ENCODE results near the gene ENTR1.

The ENTR1 gene, protein sequence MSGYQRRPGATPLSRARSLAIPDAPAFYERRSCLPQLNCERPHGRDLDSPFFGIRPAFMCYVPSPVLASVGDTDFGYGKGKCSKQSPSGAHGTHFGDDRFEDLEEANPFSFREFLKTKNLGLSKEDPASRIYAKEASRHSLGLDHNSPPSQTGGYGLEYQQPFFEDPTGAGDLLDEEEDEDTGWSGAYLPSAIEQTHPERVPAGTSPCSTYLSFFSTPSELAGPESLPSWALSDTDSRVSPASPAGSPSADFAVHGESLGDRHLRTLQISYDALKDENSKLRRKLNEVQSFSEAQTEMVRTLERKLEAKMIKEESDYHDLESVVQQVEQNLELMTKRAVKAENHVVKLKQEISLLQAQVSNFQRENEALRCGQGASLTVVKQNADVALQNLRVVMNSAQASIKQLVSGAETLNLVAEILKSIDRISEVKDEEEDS

DNA sequence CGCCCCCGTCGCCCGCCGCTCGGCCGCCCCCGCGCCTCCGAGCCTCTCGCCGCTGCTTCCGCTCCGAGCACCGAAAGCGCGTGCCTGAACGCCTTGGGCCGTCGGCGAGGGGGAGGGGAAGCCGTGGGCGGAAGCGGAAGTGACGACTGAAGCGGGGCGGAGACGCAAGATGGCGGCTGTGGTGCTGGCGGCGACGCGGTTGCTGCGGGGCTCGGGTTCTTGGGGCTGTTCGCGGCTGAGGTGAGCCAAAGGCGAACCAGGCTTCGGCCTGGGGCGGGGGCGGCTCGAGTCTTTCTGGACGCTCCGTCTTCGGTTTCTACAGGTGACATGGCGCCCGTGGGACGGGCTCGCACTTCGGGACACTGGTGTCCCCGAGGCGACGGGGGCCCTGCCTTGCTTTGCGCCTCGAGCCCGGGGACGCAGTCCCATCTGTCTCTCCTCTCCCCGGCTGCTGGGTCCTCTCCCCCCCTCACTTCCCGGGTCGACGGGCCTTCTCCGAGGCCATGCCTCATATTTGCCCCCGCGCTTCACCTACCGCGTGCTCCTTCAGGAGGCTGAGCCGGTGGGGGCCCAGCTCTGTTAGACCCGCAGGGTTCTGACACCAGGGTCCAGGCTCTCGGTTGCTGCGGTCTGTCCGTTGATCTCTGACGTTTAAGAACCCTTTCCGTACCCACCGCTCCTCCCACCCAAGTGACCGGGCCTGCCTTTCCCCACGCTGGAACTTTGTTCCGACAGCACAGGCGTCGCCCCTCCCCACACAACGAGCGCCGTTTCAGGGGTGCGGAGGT is at the start of gene ENTR1, which contains the start of gene PMPCA:
TSS of gene ENTR1 (minus strand) at position 115 of the 788 bp plus-strand sequence. CDS start 217 bp downstream, outside the sequence.
TSS of gene PMPCA (plus strand) at position 159 of the 788 bp plus-strand sequence. CDS start at position 170, 11 bp downstream.
- peak; percentile 98 to 99 for DNase-seq

DNA sequence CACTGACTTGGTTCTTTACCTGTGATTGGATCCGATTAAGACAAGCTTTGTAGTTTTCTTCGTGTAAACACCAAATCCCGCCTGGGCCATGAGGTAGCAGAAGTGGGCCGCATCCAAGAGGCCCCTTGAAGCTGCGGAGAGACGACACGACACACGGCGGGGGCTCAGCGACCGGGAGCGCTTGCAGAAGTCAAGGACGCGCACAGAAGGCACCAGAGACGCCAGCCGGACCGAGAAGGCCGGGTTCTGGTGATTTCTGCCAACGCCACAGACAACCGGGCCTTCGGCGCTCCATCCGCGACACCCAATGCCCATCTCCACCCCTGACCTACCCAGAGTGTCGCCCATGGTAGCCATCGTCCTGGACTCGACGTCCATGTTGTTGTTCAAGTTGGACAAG is 49.0 kb upstream of the ENTR1 start:
- DNase-seq, result no peak

DNA sequence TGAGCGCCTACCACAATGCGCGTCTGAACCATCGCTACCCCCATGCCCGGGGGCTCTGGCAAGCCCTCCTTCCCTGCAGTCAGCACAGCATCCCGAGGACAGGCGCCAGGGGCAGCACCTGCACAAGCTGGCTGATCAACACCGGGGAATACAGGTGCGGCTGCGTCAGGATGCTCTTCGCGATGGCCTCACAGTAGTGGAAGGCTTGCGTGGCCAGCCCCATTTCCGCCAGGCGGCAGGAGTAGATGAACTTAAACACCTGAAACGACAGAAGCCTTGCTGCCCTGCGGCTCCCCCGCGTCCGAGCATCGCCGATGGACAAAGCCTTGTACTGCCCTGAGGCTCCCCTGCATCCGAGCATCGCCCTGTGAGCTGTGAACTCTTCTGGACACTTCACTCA is 46.9 kb upstream of the ENTR1 start:
- no peak for DNase-seq

DNA sequence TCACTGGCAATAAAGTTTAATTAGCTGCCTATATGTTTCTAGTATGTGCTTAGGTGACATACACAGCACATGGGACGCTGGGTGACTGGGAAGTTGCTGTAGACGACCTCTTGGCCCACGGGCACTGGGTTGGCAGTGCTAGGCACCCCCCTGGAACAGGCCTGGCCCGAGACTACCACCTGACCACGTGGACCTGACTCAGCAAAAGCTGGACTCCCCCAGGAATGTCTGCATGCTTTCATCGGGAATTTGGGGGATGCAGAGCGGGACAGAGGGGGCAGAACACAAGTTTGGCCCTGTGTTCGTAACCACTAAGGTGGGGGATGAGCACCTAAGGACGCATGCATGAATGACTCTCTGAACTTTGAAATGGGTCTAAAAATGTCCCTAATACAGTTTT is 45.8 kb upstream of the ENTR1 start:
- no peak for DNase-seq

DNA sequence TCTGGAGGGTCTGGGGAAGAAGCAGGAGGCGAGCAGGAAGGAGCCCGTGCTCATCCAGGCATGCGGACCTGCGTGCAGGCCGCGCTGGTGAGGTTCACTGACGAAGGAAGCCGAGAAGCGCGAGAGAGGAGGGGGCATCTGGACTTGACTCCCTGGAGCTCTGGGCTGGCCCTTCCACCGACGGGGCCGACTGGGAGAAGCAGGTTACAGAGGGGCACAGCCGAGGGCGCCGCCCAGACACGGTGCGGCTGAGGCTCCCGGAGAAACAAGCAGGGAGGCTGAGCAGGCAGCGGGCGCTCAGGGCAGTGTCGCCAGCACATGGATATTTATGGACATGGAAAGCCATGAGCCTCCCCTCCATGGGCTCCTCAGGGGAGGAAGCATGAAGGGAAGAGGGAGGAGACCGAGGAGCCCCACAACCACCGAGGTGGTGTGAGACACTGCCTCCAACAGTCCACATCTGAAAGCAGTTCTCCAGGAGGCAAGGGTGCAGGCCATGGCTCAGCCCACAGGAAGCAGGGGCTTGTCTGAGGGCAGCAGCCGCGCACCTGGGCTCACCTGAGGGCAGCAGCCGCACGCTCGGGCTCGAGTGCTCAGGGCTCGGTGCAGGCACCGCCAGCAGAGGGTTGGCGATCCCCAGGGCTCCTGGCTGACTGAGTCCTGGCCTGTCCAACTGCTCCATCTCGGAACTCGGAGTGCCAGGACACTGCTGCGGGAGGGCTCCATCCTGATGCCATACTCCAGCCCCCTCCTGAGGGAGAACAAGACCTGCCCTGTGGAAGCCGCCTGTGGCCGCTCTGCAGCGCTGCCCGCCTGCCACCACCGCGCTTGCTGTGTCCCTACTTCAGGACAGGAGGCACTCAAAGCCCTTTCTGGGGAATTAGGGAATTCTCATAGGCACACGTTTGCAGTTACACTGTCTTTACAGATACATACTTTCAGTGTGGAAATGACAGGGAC is 44.9 kb upstream of the ENTR1 start:
- DNase-seq, result no peak

DNA sequence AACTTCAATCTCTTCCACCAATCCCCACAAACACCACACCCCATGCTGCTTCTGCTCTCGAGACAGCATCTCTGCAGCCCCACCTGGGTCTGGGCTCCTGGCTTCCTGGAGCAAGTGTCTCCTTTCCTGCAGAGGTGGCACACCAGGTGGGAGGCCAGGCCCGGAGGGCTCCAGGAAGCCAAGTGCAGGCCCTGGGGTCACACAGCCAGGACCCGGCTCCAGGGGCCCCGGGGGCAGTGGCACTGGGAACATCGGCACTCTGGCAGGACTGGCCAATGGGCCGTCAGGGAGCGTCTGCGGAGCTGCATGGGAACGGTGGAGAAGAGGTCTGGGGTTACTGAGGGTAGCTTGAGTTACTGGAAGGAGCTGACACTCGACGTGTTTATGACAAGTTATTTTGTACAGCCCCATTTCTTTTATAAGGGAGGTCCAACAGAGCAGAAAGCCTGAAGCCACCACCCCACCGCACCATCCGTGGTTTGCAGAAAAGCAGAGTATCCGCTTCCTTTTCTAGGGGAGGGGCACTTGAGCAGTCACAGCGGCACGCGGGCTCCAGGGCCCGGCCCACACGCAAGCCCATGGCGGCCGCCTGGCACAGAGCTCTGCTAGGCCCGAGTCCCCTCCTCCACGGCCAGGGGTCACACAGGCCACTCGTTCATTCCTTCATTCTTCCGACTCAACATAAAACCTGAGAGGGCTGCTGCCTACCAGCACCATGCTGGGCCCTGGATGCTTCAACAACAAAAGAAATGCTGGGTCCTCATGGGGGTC is 43.8 kb upstream of the ENTR1 start:
- no peak for DNase-seq

DNA sequence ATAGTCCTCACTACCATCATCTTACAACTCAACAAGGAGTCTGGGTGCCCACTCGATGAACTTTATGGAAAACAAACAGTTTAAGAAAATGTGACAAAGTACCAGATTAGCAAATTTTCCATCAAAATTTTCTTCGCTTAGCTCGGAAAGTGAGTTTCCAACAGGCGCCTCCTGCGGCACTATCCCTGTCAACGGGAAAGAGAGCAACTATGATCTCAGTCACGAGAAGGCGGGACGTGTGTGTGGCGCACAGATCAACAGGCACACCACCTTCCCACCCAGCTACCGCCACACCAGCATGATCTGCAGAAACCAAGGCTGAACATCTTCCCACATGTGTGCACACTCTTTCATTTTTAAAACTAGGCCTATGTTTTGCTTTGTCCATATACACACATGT is 42.9 kb upstream of the ENTR1 start:
- DNase-seq, result no peak

DNA sequence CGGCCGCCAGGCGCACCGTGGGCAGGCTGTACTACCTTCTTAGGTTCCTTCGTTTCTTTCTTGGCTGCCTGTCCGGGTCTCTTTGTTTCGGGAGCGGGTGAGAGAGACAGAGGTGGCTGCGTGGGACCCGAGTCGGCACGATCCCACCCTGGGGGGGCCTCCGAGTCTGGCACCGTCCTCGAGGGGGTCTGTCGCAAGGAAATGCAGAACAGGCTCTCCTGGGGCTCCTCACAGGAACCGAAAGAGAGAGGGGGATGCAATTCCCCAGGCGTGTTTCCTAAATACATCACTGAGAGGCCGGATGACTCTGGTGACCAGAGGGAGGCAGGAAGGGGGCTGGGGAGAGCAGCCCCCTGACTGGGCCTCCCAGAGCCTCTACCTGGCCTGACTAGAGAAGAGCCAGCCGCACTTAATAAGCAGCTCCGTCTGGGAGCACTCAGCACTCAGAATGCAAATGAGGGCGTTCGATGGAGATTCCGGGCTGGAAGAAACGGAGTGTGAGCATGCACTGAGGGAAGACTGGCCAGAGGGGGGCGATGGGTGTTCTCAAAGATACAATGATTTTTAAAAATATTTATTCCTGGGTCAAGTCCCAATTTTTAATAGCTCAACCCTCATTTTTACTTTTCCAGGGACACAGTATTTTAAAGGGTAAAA is 40.9 kb upstream of the ENTR1 start:
- no peak for DNase-seq

DNA sequence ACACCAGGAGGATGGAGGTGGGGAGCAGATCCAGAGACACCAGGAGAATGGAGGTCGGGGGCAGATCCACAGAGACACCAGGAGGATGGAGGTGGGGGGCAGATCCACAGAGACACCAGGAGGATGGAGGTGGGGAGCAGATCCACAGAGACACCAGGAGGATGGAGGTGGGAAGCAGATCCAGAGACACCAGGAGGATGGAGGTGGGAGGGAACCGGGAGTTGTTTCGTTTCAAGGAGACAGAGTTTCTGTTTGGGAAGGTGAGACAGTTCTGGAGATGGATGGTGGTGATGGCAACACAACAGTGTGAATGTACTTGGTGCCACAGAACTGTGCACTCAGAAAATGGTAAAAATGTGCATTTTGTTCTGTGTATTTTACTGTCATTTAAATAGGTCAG is 38.2 kb upstream of the ENTR1 start:
- DNase-seq, result no peak

DNA sequence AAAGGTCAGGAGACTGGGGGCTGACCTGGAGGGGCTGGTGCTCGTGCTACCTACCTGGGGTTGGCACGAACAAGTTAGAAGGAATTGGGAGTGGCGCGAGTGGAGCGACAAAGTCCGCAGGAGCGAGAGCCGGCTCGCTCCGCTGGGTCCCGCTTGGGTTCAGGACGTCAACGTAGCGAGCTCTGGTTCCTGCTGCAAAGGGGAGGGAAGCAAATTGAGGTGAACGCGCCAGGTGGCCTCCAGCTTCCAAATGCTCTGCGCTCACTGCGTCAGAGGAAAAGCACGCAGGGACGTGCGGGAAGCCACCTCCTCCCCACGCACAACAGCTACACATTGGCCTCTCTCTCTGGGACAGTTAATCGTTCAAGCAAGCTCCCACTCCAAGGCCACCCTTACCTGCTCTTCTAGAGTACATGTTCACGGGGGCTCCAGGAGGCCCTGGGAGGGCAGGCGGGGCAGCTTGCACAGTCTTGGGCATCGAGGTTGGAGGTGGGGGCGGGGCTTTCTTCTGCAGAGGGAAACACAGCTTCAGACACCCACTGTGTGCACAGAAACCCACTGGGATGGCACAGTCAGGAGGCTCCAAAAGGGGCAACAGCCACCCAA is 36.9 kb upstream of the ENTR1 start:
- DNase-seq, result no peak

DNA sequence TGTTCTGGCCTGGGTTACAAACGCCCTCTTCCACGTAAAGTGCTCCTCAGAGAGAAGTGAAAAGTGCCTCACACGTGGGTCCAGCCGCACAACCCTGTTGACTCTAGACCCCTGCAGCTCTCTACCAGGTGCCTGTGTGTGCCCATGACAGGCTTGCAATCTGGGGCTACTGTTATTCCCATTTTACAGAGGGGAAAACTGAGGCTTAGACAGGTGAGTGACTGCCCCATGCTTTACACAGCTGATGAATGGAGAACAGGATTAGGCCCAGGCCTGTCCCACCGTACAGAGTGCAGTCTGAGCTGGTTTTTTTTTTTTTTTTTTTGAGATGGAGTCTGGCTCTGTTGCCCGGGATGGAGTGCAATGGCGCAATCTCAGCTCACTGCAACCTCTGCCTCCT is 35.4 kb upstream of the ENTR1 start:
- no peak for DNase-seq

DNA sequence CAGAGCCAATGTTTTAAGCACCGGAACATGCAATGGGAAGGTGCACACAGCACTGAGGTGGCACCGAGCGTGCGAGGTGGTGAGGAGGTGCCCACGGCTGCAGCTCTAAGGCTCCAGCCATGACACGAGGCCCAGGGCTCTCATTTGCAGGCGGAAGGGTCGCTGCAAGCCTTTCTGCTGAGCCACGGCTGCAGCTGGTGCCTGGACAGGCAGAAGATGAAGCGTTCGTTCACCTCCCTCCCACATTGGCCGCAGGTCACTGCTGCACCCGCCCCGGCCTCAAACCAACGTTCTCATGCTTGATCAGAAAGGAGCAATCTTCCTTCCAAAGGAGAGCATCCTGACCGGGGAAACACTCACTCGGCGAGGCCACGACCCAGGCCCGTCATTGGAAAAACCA is 33.7 kb upstream of the ENTR1 start:
- DNase-seq, result no peak

DNA sequence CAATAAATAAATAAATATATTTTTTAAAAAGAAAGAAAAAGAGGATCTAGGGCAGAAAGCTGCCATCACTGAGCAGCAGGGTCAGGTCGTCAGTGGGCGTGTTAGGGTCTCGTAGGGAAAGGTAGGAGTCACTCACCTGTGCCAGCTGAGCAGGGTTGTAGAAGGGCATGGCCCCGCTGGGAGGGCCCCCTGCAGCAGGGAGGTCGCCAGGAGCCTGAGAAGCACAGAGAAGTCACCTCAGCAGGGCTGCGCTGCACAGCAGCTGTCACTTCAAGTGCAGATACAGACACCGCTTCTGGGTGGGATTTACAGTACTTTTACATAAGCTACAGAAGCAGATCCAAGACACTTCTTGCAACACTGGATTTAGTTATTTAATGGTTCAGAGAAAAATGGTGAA is 33.3 kb upstream of the ENTR1 start:
- no peak for DNase-seq

DNA sequence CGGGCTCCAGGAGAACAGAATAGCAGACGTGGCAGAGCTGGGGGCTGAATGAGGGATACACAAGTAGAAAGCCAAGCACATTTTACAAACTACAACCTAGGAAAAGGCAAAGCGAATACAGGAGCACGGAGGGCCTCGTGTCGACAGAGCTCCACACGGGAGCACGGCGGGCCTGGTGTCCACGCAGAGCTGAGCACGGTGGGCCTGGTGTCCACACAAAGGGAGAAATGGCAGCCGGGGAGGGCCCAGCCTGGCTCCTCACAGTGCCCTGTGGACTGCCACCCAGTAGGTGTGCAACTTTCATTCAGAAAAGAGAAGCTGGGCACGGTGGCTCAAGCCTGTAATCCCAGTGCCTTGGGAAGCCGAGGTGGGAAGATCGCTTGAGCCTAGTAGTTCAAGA is 32.7 kb upstream of the ENTR1 start:
- DNase-seq, result no peak

DNA sequence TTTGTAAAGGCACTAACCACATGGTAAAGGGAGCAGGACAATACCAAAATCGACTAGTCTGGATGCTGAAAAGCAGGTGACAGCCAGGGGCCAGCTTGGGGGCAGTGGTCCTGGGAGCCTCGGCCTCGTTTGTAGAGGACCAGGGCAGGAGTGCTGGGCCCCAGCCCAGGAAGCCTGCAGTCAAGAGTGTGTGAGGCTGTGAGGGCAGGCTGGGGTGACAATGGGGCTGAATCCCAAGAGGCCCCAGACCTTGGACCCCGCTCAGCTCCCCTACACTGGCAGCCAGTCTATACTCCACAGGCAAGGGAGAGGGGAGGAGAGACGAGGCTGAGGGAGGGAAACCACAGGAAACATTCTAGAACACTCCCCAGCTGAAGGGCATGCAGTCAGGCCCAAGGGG is 31.9 kb upstream of the ENTR1 start:
- DNase-seq, result no peak

DNA sequence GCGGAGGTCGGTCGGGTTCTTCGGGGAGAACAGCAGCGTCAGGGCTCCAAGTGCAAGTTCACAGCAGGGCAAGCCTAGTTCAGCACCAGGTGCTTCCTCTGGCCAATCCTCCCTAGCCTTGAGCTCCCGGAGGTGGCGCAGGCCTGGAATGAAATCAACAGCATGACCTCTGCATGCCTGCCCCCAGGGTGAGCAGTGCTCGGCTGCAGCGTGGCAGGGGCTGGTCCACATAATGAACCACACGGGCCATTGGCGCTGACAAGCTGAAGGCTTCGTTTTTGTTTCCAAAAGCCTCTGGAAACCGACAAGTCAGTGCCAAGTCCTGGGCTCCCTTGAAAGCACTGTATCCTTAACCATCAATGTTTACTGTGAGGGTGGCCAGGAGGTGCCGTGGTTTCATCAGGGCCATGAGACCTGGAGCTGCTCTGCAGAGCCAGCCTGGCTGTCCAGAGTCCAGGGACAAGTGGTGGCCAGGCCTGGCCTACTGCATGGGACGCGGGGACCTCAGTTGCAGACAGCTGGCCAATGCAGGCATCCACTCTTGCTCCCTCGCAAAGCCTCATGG is 31.3 kb upstream of the ENTR1 start:
- no peak for DNase-seq

DNA sequence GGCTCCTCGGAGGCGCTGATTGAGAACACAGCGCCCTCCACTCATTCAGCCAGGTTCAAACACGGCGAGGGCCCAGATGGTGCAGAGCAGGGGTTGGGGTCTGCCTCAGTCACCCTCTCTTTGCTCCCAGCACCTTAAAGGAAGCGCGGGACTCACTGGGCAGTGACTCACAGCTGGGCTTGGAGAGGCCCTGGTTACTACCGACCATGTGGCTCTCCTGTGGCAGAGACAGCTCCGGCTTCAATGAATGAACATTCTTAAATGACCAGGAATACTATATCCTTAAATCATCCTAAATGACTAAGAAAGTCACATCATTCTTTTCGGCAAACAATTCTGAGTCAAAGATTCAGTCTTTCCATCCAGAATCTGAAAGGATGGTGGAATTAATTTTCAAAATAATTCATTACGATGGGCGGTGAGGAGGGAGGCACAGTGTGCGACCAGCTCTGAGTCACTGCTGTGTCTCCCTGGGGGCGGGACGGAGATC is 30.8 kb upstream of the ENTR1 start:
- no peak for DNase-seq

DNA sequence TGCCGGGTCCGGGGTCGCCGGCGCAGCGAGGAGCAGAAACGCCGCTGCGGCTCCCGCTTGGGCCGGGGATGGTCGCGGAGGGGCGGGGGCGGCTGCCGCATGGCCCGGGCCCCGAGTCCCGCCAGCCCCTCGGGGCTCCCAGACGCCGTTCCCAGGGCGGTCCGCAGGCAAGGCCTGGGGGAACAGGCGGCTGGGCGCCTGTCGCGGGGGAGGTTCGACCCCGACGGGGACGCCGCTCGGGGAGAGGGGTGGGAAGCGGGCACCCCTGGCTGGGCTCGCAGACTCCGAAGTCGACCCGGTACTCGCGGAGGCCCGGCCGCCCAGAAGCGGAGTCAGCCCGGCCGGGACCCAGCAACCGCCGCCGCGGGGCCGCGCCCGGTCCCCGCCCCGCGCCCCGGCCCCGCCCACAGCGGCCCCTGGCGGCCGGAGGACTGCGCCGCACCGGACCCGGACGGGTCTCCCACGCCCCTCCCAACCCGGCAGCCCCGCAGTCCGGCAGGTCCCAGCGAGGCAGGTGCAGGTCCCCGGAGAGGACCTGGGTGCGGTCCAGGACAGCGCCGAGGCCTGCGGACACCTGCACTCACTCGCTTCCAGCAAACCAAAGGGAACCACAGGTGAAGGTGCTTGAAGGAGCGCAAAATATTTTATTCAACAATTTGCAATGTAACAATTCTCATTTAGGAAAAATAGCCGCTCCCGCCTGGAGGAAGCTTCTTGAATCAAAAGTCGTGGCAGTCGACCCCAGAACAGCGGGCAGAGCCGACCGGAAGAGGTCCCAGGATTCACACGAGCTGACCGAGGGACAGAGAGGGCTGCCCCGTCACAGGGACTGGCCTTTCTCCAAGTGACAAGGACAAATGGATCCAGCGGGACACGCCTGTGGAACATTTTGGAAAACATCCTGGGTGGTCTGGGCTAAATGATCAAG is 29.3 kb upstream of the ENTR1 start, which contains the start of gene INPP5E:
TSS of gene INPP5E (minus strand) at position 365 of the 928 bp plus-strand sequence. CDS start 426 bp downstream, outside the sequence.
- DNase-seq, result peak; percentile 86 to 94
